OCI-LY1 (cell line): ENCODE data around the gene CDC73.

Experiments
- CTCF ChIP-seq: fragments of 200-600 bp; sonication (generic), shearing (Covaris generic); IDR thresholded peaks from 2 replicates; pipeline ENCODE4 v1.5.1; 2017; ENCODE audit warnings: mild to moderate bottlenecking, antibody characterized with exemption, low read length, moderate library complexity, mixed read lengths
- EZH2 ChIP-seq: fragments of 200-600 bp; sonication (generic), shearing (Covaris generic); IDR thresholded peaks from 2 replicates; pipeline ENCODE4 v1.8.0; 2017; ENCODE audit warnings: borderline replicate concordance, mixed run types, mild to moderate bottlenecking, antibody characterized with exemption, low read length, moderate library complexity, mixed read lengths

GRCh38 chr1:193113992-193114332 lies 7.9 kb upstream of the CDC73 start:
- TF ChIP-seq EZH2, result no peak
- no peak for TF ChIP-seq CTCF
